GM21619 (cell line): ENCODE measurements around the gene FOSL1.
A peak's percentile ranks its signal among the peaks of the same experiment; 100 is the strongest.

ENCODE experiments used
- ATAC-seq: cut with Tn5 transposase; IDR thresholded peaks from one replicate; pipeline ENCODE4 v1.9.1; 2021; ENCODE audit not compliant: unreplicated experiment

Gene FOSL1

GRCh38 chr11:65882120-65883057 lies 17.8 kb downstream of the FOSL1 start:
- ATAC-seq: no peak

- ATAC-seq: no peak
Observed at GRCh38 chr11:65880844-65881421, 19.3 kb downstream of the FOSL1 start.

- ATAC-seq: no peak
Observed at GRCh38 chr11:65880027-65880426, 20.2 kb downstream of the FOSL1 start.

- ATAC-seq: no peak
Observed at GRCh38 chr11:65879617-65880016, 20.6 kb downstream of the FOSL1 start, which contains the start of gene CTSW. TSS of gene CTSW (plus strand) at chr11:65879837. CDS start at chr11:65879855, 18 bp downstream.

GRCh38 chr11:65873318-65874156 lies 26.7 kb downstream of the FOSL1 start:
- peak; percentile 68 for ATAC-seq

GRCh38 chr11:65872586-65873317 lies 27.4 kb downstream of the FOSL1 start, which contains the start of gene EFEMP2:
TSS of gene EFEMP2 (minus strand) at chr11:65872800. CDS start at chr11:65872354, 446 bp downstream.
- ATAC-seq: no peak

- no peak for ATAC-seq
Observed at GRCh38 chr11:65871811-65872548, 28.2 kb downstream of the FOSL1 start.

- ATAC-seq: no peak
Observed at GRCh38 chr11:65870706-65871681, 29.2 kb downstream of the FOSL1 start.

- ATAC-seq: no peak
Observed at GRCh38 chr11:65870307-65870658, 29.9 kb downstream of the FOSL1 start.

- no peak for ATAC-seq
Observed at GRCh38 chr11:65869643-65870306, 30.4 kb downstream of the FOSL1 start.

- ATAC-seq: no peak
Observed at GRCh38 chr11:65868907-65869306, 31.3 kb downstream of the FOSL1 start.

GRCh38 chr11:65868076-65868667 lies 32.0 kb downstream of the FOSL1 start:
- ATAC-seq: no peak

- no peak for ATAC-seq
Observed at GRCh38 chr11:65867284-65868071, 32.7 kb downstream of the FOSL1 start.

- no peak for ATAC-seq
Observed at GRCh38 chr11:65866509-65867283, 33.5 kb downstream of the FOSL1 start.

GRCh38 chr11:65865550-65866172 lies 34.5 kb downstream of the FOSL1 start:
- no peak for ATAC-seq
